ENCODE results near the gene LCLAT1.

The LCLAT1 gene

DNA sequence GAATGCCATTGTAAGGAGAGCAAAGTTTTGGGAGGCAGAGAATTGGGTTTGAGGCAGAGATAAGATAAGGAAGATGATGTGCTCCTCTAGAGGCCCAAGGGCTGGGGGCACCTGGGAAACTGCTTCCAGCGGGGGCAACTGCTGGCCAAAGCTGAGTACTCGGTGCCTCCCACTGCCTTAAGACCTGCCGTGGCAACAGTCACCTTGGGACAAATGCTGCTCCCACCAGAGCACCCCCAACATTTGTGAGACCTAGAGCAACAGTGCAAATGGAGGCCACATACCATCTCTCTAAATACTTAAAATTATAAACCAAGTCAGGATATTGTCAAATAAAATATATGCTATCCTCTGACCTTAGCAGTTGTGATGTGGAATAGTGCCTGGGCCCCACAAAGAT is 233.1 kb downstream of the LCLAT1 start:
- DNase-seq, result no peak

DNA sequence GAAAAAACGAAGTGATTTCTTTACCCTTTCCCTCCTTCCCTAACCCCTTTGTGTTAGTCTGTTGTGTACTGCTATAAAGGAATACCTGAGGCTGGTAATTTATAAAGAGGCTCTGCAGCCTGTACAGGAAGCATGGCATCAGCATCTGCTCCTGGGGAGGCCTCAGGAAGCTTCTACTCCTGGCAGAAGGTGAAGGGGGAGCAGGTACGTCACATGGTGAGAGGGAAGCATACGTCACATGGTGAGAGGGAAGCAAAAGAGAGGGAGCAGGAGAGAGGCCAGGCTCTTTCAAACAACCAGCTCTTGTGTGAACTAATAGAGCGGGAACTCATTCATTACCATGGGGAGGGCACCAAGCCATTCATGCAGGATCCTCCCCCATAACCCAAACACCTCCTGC is 234.0 kb downstream of the LCLAT1 start:
- no peak for DNase-seq

DNA sequence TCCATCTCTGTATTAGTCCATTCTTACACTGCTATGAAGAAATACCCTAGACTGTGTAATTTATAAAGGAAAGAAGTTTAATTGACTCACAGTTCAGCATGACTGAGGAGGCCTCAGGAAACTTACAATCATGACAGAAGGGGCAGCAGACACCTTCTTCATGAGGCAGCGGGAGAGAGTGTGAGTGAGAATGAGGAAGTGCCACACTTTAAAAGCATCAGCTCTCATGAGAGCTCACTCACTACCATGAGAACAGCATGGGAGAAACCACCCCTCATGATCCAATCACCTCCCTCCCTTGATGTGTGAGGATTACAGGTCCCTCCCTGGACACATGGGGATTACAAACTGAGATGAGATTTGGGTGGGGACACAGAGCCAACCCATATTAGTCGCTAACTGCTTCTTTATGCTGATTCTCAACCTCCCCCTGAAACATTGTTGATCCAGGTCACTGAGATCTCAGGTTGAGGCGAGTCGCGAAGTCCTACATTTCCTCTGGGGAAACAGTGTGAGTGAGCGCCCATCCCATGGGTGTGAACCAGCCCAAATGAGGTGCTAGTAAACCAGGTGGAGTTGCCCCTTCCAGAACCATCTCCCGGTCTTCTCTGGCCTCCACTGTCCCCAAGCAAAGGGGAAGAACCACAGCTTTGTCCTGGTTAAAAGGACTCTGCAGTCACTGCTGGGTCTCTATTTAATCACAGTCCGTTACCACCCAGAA is 236.3 kb downstream of the LCLAT1 start:
- no peak for DNase-seq

DNA sequence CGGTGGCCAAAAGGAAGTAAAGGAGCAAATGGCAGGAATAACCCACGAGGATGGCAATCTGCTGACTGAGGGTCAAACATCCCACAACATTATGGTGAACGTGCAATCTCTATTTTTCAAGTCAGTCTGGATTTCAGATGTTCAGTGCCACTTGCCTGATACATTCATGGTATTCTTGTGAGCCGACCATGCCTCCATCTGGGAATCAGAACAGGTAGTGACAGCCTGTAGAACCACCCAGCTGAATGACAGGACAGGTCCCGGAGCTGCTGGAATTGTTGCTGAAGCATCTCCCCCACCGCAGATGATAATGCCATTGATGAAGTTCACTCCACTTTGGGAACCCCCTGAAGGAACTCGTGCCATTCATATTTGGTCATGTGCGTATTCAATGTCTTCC is 237.0 kb downstream of the LCLAT1 start:
- DNase-seq, result no peak

DNA sequence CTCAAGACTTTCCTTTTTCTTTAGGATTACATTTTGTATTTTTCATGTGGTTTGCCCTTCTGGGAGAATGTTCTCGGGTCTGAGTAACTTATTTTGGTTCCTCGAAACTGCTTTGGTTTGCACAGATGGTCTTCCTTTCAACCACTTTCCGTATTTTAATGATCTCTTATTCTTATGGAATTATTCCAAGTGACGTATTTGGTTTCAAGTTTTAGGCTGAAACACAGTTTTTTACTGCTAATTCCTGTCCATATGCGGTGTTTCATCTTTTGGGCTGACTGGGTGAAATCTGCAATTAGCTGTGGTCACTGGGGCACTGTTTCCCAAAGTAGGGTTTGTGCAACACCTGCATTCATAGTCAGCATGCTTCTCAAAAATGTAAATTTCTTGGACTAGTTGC is 237.5 kb downstream of the LCLAT1 start:
- no peak for DNase-seq

DNA sequence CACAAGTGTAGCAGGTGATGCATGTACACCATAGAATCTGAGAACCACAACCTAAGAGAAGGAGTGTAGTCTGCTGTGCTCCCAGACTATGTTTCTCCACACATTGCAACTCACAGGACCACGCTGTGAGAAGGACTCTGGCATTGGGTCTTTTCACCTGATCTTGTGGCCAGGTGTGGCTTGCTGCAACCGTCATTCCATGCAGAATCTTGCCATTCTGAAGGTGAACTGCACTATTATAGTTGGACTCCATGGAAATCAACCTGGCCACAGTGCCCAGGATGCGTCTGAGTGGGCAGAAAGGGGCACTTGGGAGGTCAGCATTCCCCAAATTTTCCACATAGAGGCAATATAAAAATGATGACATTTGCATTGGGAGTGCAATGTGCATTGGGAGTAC is 237.9 kb downstream of the LCLAT1 start:
- no peak for DNase-seq

DNA sequence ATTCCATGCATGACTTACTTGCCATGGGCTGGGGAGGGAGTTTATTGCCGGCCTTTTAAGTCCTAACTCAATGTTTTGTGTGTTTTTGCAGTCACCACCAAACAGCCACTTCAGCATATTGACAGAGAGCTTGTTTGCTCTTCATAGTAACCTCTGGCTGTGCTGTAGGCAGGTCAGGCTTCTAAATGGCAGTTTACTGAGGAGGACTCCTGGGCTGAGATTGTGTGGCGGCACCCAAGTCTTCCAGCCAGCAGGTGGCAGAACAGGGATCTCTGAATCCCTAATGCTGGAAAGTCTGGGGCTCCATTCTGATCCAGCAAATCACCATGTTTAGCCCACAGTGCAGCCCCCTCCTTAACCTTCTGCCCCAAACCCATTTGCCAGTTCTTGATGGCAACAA is 239.0 kb downstream of the LCLAT1 start:
- DNase-seq, result peak; percentile 57

DNA sequence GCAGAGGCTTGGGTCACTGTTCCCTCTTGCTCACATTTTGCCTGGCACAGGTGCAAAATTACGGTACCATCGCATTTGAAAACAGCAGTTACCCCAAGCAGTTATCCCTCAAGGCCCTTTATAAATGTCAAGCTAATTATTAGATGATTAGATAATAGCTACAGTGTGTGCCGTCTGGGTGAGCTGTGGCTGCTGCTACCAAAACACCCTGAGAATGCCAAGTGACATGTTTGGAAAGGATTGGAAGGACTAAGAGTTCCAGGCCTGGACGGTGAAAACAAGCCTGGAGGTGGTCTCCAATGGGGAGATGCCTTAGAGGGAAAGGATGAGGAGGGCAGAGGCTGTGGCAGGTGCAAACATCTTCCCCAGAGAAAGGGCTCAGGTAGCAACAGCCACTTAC is 239.6 kb downstream of the LCLAT1 start:
- no peak for DNase-seq

DNA sequence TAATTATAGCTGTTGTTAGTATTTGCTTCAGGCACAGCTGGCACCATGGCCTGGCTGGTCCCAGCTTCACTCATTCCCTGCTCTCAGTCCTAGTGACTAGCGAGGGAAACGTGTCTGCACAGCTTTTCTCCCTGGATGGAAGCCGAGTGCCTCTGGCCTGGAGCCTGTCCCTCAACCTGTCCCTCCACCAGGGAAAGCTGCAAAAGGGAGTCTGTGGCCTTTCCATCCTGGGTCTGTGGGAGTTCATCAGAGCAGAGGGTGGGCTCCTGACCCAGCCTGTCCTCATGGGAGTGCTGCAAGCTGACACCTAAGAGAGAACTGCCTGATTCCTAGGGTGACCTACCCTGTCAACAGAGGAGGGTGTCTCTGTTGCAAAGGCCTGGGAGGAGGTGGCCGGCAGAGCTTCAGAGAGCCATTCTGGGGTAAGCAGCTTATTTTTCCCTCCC is 241.9 kb downstream of the LCLAT1 start:
- DNase-seq, result no peak

DNA sequence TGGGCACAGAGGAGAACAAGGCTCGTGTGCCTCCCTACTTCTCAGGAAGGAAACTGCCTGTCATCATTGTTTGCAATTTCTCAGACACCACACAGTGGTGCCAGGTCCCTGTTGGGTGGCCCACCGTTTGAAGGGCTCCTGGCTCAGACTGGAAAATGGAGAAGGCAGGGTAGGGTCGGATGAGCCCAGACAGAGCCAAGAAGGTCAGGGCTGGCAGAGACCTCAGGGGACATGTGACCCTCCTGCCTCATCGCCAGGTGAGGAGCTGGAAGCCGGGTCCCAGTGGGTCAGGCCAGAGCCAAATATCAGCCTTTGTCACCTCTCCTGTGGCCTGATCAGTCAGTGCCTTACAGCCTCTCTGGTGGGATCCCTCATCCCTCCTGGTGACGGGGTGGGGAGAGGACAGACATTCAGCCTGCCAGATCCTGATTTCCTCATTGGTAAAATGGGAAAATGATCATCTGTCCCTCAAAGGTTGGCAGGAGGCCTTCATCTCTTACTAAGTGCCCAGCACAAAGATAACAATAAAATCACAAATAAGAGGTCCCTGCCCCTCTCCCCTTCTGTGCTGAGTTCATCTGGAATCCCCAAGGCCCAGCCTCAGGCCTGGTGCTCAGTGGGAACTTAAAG is 242.6 kb downstream of the LCLAT1 start:
- no peak for DNase-seq

DNA sequence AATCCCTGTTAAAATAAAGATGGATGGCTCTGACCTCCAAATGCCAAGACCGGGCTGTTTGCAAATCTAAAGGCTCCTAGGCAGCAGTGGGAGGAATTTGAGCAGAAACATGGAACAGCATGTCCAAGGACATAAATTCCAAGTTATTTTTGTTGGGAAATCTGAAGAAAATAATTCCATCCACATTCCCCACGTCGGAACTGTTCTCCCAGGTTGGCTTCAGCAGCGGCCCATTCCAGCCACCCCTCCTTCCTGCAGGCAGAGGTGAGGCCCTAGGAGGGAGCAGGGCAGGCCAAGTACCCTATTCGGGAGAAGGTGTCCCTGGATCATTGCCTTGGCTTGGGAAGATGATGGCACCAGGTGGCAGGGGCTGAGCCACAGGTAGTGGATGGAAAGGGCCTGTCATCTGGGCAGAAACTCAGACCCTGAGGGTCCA is 243.1 kb downstream of the LCLAT1 start:
- no peak for DNase-seq

DNA sequence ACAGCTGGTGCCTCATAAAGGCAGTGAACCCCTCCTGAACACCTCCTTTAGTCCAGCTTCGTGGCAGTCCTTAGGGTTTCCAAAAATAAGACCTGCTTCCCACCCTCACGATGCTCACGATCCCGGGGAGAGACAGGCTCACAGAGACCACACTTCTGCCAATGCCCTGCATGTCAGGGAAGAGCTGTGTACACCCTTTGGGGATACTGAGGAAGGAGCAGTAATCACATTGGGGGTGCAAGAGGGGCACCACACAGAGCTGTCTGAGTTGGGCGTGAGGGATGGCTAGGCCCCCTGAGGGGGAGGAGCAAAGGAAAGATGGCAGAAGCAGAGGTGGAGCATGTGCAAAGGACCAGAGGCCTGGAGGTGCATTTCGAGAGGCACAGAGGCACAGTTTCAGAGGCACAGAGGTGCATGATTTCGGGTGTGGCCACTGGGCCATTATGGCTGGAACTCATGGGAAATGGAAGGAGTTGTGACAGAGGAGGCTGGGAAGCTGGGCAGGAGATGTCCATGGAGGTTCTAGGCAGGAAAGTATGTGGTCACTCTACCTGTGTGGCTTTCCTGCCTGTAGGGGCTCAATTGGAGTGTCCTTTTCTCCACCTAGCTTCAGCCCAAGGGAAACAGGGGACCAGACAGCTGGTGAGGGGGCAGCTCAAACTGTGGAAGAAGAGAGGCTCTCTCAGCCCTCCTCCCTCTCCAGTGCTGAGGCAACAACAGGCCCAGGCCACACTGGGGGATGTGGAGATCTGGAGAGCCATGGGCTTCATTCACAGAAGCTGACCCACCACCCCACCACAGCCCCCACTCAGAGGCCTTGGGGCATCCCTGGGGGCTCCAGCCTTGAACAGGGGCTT is 244.3 kb downstream of the LCLAT1 start:
- no peak for DNase-seq

DNA sequence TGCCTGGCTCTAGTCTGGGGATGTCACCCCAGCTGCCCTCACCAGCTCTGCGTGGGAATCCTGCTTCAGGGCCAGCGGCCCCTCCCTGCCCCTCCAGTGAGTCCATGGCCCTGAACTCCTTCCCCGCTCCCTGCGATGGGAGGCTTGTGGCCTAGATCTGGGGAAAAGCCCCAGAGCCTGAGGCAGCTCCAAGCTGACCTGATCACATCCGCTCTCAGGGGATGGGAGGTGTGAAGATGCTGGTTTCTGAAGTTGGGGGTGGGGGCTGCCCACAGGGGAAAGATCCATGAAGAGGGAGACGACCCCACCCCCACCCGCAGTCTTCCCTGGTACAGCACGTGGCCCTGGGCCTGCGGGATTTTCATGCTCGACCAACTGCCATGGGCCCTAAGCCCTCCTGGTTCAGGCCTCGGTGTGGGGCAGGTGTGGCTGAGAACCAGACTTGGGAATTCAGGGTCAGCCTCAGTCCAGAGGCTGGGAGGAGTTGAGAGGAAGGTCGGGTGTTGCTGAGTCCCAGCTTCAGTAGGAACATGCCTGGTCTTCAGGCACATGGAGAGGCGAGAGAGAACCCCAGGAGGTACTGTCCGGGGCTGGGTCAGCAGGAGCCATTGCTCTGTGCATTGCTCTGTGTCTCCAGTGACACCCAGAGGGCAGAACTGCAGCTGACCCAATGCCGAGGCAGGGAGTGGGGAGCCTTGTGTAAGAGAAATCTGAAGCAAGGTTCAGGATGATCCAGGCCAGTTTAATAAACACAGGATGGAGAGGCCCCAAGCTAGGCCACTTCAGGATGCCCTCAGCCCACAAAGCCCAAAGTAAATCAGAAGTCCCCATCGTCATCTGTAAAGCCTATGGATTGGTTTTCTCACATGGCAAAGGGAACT is 245.1 kb downstream of the LCLAT1 start:
- no peak for DNase-seq

DNA sequence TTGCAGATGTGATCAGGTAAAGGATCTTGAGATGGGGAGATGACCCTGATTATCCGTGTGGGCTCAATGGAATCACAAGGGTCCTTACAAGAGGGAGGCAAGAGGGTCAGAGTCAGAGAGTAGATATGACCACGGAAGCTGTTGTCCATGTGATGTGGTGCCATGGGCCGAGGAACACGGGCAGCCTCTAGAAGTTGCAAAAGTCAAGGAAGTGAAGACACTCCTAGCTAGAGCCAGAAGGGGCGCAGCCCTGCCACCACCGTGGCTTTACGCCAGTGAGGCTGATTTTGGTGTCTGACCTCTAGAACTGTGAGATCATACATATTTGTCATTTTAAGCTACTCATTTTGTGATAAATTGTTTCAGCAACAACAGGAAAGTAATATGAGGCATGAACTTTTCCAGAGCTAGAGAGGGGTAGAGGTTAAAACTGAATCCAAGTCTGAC is 245.8 kb downstream of the LCLAT1 start:
- no peak for DNase-seq

Measured in NCI-H1092 treated with DMSO at 0.1 percent for 48 hours (cell line).